Measurements from ENCODE around the gene RMI2.

Gene RMI2

DNA sequence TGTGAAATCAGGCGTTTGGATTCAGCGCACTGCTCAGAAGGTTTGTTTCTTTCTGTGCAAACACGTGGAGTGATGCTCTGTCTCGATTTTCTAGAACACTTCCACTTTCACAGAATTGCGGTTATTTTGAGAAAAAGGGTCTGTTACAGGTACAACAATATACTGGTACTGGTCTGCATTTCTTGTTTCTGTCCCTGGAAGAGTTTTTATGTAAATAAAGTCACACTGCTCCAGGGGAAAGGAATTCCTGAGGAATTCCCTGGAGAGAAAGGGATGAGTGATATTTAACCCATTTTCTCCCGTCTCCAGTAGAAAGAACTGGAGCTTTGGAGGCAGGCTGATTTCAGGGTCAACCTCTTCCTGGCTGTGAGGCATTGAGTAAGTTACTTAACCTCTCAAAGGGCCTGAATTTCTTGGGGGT is 16.2 kb upstream of the RMI2 start:
- no peak for DNase-seq

GRCh38 chr16:11329891-11330290 is 15.4 kb upstream of the RMI2 start:
- DNase-seq: no peak

DNA sequence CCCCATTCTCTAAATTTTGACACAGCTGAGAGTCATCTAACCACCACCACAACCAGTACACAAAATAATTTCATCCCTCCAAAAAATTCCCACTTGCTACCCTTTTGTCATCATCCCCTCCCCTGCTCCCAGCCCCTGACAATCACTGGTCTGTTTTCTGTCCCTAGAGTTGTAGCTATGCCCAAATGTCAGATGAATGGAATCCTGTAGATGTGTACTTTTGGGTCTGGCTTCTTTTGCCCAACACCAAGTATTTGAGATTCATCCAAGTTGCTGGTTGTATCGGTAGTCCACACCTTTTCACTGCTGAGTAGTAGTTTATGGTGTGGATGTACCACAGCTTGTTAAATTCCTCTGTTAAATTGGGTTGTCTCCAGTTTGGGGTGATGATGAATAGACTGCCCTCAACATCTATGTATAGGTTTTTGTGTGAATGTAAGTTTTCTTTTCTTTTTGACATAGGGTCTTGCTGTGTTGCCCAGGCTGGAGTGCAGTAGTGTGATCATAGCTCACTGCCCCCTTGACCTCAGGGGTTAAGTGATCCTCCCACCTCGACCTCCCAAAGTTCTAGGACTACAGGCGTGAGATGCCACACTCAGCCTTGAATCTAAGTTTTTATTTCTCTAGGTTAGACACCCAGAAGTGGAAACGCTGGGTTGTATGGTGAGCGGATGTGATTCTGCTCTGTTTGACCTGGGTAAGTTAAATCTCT is 14.6 kb upstream of the RMI2 start:
- no peak for DNase-seq

GRCh38 chr16:11331967-11332366 is 13.3 kb upstream of the RMI2 start:
- no peak for DNase-seq

DNA sequence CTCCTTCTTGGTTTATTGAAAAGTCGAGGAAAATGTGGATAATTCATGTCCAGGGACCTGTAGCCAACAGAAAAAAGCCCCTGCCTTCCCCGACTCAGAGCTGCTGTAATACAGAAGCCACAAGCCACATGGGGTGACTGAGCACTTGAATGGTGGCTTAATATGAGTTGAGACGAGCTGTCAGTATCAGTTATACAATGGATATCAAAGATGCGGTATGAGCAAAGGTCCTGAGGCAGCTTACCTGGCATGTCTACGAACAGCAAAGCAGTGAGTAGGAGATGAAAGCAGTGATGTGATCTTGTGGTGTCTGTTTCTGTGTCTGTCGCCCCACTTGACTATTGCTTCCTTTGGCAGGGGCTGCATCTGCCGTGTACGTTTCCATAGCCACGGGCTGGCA is 12.2 kb upstream of the RMI2 start:
- DNase-seq: no peak

DNA sequence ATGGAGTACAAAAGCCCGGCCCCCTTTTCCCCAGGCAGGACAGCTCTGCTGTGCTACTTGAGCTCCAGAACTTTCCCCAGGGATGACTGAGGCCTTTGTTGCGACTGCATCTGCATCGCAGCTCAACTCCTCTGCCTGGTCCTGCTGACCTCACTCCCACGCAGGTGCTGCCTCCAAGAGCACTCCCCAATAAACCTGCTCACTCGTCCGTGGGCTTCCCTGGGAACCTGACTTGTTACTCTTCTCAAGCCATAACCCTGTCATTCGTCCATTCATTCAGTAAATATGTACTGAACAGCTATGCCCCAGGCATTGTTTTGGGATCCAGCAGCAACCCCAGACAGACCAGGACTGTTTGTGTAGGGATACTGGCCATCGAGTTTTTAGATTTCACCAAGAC is 11.6 kb upstream of the RMI2 start:
- no peak for DNase-seq

- DNase-seq: no peak
Observed at GRCh38 chr16:11334831-11335404, 10.3 kb upstream of the RMI2 start.

GRCh38 chr16:11339075-11339474 is 6.2 kb upstream of the RMI2 start:
- no peak for DNase-seq

GRCh38 chr16:11340710-11341109 is 4.5 kb upstream of the RMI2 start:
- DNase-seq: no peak

DNA sequence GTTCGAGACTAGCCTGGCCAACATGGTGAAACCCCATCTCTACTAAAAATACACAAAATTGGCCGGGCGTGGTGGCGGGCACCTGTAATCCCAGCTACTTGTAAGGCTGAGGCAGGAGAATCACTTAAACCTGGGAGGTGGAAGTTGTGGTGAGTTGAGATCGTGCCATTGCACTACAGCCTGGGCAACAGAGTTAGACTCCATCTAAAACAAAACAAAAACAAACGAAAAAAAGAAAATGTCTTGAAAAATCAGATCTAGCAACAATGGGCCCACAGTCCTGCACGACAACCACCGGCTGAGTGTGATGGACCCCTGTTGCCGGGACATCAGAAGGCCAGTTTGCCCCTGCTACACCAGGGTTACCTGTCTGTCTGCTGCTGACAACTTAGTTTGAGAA is 3.9 kb upstream of the RMI2 start:
- no peak for DNase-seq

- DNase-seq: no peak
Observed at GRCh38 chr16:11342021-11342855, 3.0 kb upstream of the RMI2 start.

GRCh38 chr16:11346700-11347319 is 1.6 kb downstream of the RMI2 start:
- no peak for DNase-seq

DNA sequence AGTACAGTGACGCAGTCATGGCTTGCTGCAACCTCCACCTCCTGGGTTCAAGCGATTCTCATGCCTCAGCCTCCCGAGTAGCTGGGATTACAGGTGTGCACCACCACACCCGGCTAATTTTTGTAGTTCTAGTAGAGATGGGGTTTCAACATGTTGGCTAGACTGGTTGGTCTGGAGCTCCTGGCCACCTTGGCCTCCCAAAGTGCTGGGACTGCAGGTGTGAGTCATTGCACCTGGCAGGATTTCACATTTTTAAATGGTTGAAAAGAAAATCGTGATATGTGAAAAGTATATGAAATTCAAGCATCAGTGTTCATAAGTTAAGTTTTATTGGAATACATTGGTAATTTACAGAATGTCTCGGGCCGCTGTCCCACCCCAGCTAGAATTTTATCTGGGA is 2.6 kb downstream of the RMI2 start:
- no peak for DNase-seq

- DNase-seq: no peak
Observed at GRCh38 chr16:11348737-11349598, 3.7 kb downstream of the RMI2 start.

- DNase-seq: peak; percentile 58
Observed at GRCh38 chr16:11349599-11350276, 4.5 kb downstream of the RMI2 start.

- DNase-seq: no peak
Observed at GRCh38 chr16:11350519-11350918, 5.3 kb downstream of the RMI2 start.

- DNase-seq: no peak
Observed at GRCh38 chr16:11350921-11351335, 5.7 kb downstream of the RMI2 start.

- DNase-seq: no peak
Observed at GRCh38 chr16:11353158-11353557, 7.9 kb downstream of the RMI2 start.

DNA sequence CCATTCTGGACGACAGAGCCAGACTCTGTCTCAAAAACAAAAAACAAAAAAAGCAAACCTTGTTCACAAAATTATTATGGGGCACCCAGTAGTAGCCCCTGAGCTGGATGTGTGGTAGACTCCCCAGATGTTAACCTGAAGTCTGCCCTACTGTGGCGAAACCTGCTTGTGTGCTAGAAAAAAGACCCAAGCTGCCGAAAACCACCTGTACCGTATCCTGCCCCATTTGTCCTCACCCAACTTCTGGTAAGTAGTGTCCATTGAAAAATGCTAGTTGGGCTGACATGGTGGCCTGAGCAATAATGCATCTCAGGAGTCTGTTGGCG is 9.1 kb downstream of the RMI2 start:
- DNase-seq: no peak

- peak; percentile 9 for DNase-seq
Observed at GRCh38 chr16:11354733-11355574, 9.7 kb downstream of the RMI2 start.

DNA sequence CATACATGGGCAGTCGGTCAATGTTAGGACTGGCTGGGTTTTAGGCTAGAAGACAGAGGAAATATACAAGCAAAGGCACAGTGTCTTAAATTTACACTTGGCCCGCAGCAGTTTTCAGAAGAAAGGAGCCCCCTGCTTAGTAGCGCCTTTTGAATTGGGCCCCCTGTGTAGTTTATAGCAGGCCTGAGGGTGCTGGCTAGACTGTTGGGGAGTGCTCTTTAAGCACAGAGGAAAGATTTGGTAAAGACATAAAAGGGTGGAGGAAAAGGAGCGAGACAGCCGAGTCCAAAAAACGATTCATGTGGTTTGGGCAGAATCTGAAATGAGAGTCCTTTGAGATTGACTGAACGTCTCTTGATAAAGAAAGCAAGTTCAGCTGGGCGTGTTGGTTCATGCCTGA is 10.6 kb downstream of the RMI2 start:
- no peak for DNase-seq

Measured in DMS79 (cell line).